ENCODE results near the gene TSPY8.
"Not testable (repeated sequence)": the region's sequence is repeated elsewhere in the genome, so short reads cannot be mapped to it uniquely, and the experiment has no call there.

Gene TSPY8, protein sequence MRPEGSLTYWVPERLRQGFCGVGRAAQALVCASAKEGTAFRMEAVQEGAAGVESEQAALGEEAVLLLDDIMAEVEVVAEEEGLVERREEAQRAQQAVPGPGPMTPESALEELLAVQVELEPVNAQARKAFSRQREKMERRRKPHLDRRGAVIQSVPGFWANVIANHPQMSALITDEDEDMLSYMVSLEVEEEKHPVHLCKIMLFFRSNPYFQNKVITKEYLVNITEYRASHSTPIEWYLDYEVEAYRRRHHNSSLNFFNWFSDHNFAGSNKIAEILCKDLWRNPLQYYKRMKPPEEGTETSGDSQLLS

GRCh38 chrY:9357497-9357896 is at the start of gene TSPY8:
TSS of gene TSPY8 (plus strand) at chrY:9357797. CDS start at chrY:9357843, 46 bp downstream.
- not testable (repeated sequence) for DNase-seq

DNA sequence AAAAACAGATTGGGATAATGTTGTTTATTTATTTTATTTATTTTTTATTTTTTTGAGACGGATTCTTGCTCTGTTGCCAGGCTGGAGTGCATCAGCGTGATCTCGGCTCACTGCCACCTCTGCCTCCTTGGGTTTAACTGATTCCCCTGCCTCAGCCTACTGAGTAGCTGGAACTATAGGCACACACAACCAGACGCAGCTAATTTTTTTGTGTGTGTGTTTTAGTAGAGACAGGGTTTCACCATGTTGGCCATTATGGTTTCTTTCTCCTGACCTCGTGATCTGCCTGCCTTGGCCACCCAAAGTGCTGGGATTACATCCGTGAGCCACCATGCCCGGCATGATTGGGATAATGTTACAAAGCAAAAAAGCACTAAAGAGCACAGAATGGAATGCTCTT is 36.6 kb upstream of the TSPY8 start:
- DNase-seq = no peak

GRCh38 chrY:9337164-9337563 is 20.4 kb upstream of the TSPY8 start, which contains the start of gene TSPY4:
TSS of gene TSPY4 (plus strand) at chrY:9337464. CDS start at chrY:9337510, 46 bp downstream.
- not testable (repeated sequence) for DNase-seq

DNA sequence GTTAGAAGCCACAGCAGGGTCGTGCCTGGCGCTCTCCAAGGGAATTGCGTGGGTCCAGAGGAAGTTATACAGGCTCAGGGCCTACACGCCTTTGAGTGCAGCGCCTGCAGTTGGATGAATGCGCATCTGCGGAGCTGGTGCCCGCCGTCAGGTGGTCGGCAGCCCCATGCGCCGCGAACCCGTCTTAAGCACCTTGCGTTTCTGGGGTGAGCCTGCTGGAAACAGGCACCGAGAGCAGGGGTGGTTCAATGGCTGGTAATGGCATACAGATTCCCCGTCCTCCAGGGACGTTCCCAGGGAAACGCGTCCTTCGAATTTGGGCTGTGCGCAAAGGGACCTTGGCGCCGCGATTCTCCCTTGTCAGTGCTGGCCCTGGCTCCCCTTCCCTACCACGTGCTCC is 38.9 kb downstream of the TSPY8 start:
- DNase-seq = not testable (repeated sequence)

- not testable (repeated sequence) for DNase-seq
These were observed 40.5 kb downstream of the TSPY8 start, which contains the start of gene TSPY3 for GRCh38 chrY:9398121-9398520. TSS of gene TSPY3 (plus strand) at chrY:9398421. CDS start at chrY:9398467, 46 bp downstream.
